Mucosa of stomach (tissue), 1 donor: ENCODE results near the gene COL23A1.

ENCODE experiments used
- H3K27me3 ChIP-seq: one replicate; pipeline ENCODE4 v1.7.0; 2013; ENCODE audit warnings: mild to moderate bottlenecking, low read length; ENCODE audit not compliant: control insufficient read depth, insufficient read depth
- H3K36me3 ChIP-seq: one replicate; pipeline ENCODE4 v1.7.0; 2013; ENCODE audit warnings: low read length; ENCODE audit not compliant: control insufficient read depth, insufficient read depth
- H3K4me1 ChIP-seq: one replicate; pipeline ENCODE4 v1.7.0; 2013; ENCODE audit warnings: mild to moderate bottlenecking, low read length; ENCODE audit not compliant: control insufficient read depth, insufficient read depth
- H3K4me3 ChIP-seq: one replicate; pipeline ENCODE4 v1.7.0; 2013; ENCODE audit warnings: low read length
- H3K9ac ChIP-seq: one replicate; pipeline ENCODE4 v1.7.0; 2013; ENCODE audit warnings: mild to moderate bottlenecking, low read length, moderate library complexity
- H3K9me3 ChIP-seq: one replicate; pipeline ENCODE4 v1.7.0; 2013; ENCODE audit warnings: mild to moderate bottlenecking, low read length, moderate library complexity; ENCODE audit not compliant: control insufficient read depth
- donor health status: Pancreatic carcinoma.

COL23A1 gene

DNA sequence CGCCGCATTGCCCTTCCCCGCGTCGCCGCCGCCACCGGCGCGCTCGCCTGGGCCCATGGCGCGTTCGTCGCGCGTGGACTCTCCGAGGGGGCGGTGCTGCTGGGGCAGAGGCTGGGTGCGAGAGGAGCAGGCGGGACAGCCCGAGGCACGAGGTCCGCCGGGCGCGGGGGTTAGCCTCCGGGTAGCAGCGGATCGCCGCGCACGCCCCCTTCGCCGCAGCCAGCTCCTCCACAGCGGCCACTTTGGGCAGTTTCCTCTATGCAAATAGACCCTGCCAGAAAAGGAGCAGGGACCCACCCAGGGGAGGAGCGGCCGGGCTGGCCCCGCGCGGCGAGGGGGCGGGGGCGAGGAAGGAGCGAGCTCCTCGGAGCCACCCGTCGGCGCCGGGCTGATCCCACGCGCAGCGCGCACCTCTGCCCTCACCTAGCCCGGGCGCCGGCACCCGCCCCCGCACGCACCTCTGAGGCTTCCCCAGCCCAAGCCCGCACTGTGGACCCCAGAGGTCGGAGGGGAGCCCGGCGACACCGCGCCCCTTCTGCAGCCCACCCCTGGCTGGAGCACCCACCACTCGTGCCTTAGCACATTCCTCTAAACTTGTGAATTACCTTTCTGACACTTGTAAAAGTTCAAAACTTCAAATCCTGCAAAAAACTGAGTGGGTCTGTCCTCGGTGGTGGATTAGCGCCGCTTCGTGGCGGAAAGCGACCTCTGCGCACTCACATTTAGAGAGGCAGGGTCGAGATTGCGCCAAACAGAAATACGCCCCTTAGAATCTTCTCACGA is at the start of gene COL23A1:
TSS of gene COL23A1 (minus strand) at position 253 of the 783 bp plus-strand sequence.
- no peaks in the 10 kb centered on the region for H3K9me3 ChIP-seq
- no peak within 1 kb of the TSS for H3K4me3 ChIP-seq
- H3K36me3 ChIP-seq = no peaks in the 10 kb centered on the region
- H3K27me3 ChIP-seq = peaks cover 50% of the 10 kb centered on the region
- H3K9ac ChIP-seq = no peak within 1 kb of the TSS
- peaks cover 3% of the 10 kb centered on the region for H3K4me1 ChIP-seq

DNA sequence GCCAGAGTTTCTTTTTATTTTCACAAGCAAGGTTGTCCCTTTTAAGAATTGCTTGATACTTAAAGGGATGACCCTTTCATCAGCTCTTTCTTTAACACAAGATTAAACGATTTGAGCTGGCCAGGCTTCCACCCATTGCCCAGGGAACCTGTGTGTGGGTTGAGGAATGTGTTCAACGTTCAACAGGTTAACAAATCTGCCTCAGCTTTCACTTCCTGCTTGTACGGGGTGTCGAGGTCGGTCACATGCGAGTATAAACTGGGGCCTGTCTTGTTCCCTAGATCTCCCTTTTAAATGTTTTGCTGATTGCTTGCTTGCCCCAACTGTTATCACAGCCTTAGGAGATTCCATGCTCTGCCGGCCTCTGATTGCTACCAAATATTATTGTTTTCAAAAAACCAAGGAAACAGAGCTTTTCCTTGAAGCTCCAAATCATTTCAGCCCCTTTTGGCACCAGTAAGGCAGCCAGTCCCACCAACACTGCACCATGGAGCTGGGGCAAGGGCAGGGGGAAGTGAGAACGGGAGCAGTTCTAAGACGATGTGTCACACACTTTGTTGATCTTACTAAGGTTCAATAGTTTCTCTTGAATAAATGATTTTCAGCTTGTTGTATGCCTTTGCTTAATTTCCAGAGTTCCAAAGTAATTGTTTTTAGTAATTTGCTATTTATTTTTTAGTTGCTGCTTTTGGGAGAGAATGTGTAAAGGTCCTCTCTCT is 47.3 kb upstream of the COL23A1 start:
- no peaks in the 10 kb centered on the region for H3K9me3 ChIP-seq
- H3K36me3 ChIP-seq = no peaks in the 10 kb centered on the region
- peaks cover 3% of the 10 kb centered on the region for H3K27me3 ChIP-seq
- no peak overlapping the region for H3K4me3 ChIP-seq
- H3K4me1 ChIP-seq = no peaks in the 10 kb centered on the region
- H3K9ac ChIP-seq = no peak overlapping the region

DNA sequence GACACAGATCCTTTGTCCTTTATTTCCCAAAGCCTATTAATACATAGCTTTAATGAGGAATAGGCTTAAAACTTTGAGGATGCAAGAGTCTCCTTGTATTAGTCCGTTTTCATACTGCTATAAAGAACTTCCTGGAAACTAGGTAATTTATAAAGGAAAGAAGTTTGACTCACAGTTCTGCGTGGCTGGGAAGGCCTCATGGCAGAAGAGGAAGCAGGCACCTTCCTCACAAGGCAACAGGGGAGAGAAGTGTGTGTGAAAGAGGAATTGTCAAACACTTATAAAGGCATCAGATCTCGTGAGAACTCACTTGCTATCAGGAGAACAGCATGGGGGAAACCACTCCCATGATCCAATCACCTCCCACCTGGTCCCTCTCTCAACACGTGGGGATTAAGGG is 42.1 kb upstream of the COL23A1 start:
- no peak overlapping the region for H3K4me3 ChIP-seq
- peaks cover 3% of the 10 kb centered on the region for H3K27me3 ChIP-seq
- no peak overlapping the region for H3K9ac ChIP-seq
- H3K4me1 ChIP-seq = peaks cover 4% of the 10 kb centered on the region
- no peaks in the 10 kb centered on the region for H3K36me3 ChIP-seq
- no peaks in the 10 kb centered on the region for H3K9me3 ChIP-seq

DNA sequence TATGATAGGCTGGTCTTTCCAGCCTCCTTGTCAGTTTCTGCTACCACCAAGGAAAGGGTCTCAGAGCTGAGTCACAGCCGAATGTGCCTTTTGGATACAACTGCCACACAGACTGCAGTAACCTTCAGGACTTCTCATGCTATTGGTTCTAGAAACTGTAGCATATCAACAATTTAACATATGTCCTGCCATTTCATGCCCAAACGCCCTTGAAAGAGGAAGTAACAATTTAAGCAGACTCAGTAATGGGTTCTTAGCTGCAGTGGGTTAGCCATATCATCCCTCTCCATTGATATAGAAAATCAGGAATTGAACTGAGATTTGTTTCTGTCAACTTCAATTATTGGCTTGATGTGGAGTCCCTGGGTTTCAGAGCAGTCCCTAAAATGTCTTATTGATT is 40.8 kb upstream of the COL23A1 start:
- no peaks in the 10 kb centered on the region for H3K9me3 ChIP-seq
- no peak overlapping the region for H3K4me3 ChIP-seq
- H3K4me1 ChIP-seq = peaks cover 5% of the 10 kb centered on the region
- no peaks in the 10 kb centered on the region for H3K36me3 ChIP-seq
- peaks cover 3% of the 10 kb centered on the region for H3K27me3 ChIP-seq
- no peak overlapping the region for H3K9ac ChIP-seq

DNA sequence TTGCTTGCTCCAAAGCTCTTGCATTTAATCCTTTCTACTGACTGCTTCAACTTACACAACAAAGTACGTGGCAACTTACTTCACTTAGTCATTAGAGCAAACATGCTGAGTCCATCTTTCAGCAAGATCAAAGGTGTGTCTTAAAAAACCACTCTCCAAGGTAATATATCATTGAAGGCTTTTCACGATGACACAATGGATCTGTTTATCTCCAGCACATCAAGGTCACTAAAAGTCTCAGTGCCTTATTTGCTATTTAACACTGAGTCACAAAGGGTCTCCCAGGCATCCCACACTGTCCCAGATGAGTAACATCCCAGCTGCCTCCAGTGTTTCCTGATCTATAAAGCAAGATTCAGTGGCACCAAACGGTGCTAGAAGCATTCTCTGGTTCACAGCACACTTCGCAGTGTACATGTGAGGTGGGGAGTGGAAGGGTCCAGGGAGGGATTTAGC is 40.3 kb upstream of the COL23A1 start:
- H3K4me1 ChIP-seq = peaks cover 5% of the 10 kb centered on the region
- H3K9ac ChIP-seq = no peak overlapping the region
- H3K27me3 ChIP-seq = peaks cover 3% of the 10 kb centered on the region
- no peaks in the 10 kb centered on the region for H3K36me3 ChIP-seq
- H3K9me3 ChIP-seq = no peaks in the 10 kb centered on the region
- H3K4me3 ChIP-seq = no peak overlapping the region

DNA sequence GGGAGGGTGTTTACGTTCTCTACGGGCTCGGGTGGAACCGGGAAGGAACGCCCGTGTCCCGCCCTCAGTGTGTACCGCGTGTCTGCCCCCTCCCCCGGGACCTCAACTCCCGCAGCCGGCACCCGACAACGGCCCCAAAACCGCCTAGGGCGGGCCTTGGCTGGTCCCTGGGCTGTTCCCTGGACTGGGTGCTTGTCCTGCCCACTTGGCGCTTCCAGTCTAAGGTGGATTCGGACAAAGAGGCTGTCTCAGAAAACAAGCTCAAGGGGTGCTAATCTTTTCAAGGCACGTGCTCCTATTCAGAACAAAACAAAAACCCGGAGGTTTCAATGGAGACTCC is 37.0 kb upstream of the COL23A1 start:
- peaks cover 16% of the 10 kb centered on the region for H3K4me1 ChIP-seq
- H3K9me3 ChIP-seq = no peaks in the 10 kb centered on the region
- peak overlapping the region; percentile 47 for H3K9ac ChIP-seq
- no peaks in the 10 kb centered on the region for H3K36me3 ChIP-seq
- peak overlapping the region; percentile 61 for H3K4me3 ChIP-seq
- H3K27me3 ChIP-seq = no peaks in the 10 kb centered on the region

DNA sequence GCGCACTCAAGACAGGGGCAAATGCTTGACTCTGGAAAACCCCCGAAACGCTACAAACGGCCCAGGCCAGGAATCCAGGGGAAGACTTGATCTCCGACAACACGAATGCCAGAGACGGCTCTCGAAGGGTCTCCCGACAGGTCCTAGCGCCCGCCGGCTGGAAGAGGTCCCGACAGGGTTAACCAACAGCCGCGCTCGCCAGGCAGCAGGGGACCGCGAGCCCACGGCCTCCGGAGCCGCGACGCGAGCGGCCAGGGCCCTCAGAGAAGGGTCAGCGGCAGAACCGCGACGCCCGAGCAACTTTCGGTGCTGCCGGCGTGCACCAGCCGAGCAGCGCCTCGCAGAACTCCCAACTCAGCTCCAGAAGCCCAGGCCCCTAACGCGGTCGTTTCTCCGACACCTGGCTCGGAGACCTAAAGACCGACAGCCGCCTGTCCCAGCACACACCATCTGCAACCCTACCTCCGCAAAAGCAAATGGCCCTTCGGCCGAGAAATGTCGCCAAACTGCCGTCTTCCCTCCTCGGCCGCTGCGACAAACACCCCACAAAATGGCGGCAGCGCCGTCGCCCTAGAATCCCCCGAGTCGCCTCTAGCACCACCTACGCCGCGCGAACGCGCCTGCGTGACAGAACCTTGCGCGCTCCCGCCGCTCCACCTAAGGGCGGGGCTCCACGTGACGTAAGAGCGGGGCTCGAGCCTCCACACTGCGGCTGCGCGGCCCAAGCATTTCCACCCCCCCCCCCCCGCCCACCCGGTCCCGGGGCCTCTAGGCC is 36.5 kb upstream of the COL23A1 start, which contains the start of gene CLK4:
TSS of gene CLK4 (minus strand) at position 567 of the 775 bp plus-strand sequence. CDS start 3,634 bp downstream, outside the sequence.
- Histone ChIP-seq H3K9ac (peak within 1 kb of the TSS; percentile 99), H3K9me3 (no peaks in the 10 kb centered on the region), H3K4me1 (peaks cover 16% of the 10 kb centered on the region), H3K4me3 (peak within 1 kb of the TSS; percentile 83), H3K27me3 (no peaks in the 10 kb centered on the region), H3K36me3 (no peaks in the 10 kb centered on the region)

DNA sequence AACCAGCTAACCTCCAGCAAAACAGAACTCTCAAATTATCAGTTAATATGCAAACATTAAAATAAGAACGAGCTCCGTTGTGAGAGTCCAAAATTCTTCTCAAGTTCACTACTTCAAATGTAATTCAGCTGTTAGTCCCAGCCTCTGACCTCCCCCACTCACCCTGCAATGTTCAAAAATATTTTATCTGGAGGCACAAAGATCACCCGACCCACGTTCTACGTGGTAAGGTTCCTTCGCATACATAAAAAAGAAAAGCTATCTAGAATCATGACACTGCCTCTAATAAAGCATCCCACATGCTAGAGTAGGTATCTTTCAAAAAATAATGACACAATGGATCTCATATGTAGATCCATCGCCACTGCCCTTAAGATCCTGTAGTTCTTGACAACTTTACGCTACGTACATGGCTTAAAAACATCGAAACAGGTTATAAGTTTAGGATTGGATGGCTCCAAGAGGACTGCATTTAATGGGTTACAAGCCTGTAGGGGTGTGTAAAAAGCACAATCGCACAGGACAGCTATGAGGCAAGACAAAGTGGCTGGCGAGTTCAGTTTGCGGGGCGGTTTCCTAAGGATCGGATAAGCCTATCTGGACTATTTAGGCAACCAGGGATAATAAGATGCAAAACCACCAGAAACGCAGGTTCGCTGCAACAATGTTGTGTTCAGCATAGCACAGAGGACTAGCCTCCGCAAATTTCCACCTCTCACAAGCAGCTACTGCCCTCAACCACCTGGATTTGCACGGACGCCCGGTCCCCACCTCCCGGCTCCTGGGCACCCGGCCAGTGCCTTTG is 35.7 kb upstream of the COL23A1 start:
- peak overlapping the region; percentile 99 for H3K9ac ChIP-seq
- no peaks in the 10 kb centered on the region for H3K27me3 ChIP-seq
- H3K4me3 ChIP-seq = peak overlapping the region; percentile 83
- H3K9me3 ChIP-seq = no peaks in the 10 kb centered on the region
- no peaks in the 10 kb centered on the region for H3K36me3 ChIP-seq
- peaks cover 16% of the 10 kb centered on the region for H3K4me1 ChIP-seq

DNA sequence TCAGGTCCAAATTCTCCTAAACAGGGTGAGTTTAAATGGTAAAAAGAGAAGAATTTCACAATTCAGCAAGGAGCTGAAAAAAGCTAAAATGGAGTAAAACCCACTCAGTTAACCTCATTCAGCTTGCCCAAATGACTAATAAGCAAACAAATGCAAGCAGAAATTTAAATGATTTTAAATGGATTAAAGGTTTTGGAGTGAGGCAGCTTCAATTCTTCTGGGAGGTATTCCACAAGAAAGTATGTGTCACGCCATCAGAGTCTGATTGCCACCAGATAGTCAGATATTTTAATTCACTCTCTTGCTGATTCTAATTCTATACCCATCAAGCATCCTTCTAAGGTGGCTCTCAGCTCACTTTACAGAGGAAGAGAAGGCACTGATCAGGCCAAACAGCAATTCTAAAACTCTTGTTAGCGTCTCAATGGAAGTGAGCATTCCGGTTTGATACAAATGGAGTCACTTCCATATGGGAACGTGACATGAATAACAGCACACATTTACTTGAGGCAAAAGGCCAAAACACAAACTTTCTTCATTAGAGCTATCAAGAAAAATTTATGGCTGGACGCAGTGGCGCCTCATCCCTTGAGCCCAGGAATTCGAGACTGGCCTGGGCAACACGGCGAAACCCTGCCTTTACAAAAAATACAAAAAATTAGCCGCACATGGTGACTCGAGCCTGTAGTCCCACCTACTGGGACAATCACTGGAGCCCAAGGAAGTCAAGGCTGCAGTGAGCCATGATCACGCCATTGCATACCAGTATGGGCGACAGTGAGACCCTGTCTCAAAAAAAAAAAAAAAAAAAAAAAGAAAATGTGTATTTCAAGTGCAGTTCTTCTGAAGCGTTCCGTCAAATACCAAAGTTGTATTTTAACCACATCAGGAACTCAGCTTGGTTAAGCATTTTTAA is 34.7 kb upstream of the COL23A1 start:
- Histone ChIP-seq H3K9ac (peak overlapping the region; percentile 99), H3K9me3 (no peaks in the 10 kb centered on the region), H3K4me1 (peaks cover 16% of the 10 kb centered on the region)

DNA sequence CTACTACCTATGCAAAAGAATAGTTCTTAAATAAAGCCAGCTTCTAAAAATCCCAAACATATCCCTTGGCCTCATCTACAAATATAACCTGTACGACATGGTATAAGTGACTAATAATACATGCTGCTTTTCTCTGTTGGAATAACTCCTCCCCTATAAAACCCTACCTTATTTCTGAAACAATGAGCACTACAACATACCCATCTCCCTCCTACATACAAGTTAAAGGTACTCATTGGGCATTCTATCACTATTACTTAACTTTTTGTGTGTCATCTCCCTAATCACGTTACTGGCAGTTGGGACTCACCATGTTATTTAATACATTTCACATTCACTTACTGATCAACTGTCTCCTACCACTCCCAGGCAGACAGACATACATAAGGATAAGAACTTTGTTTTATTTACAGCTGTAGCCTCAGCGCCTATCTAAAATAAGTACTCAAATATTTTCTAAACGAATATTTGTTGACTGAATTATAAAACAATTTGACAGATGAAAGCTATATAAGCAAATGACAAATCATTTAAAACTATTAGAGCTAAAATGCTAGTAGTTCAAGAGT is 32.6 kb upstream of the COL23A1 start:
- Histone ChIP-seq H3K36me3 (peaks cover 7% of the 10 kb centered on the region), H3K4me1 (peaks cover 16% of the 10 kb centered on the region), H3K9me3 (no peaks in the 10 kb centered on the region), H3K27me3 (no peaks in the 10 kb centered on the region), H3K4me3 (no peak overlapping the region), H3K9ac (no peak overlapping the region)

More for the DNA sequence above, 34.7 kb upstream of the COL23A1 start:
- Histone ChIP-seq H3K4me3 (peak overlapping the region; percentile 83), H3K27me3 (no peaks in the 10 kb centered on the region), H3K36me3 (peaks cover 5% of the 10 kb centered on the region)
